ENCODE results near the gene MEX3A. TPM values are rescaled to one million over a fixed set of nuclear protein-coding genes. Genes with fewer than 3 reads are reported as not detected.

Gene MEX3A
- total RNA-seq, 1 experiment from 2014 or later: 68.0 TPM

DNA sequence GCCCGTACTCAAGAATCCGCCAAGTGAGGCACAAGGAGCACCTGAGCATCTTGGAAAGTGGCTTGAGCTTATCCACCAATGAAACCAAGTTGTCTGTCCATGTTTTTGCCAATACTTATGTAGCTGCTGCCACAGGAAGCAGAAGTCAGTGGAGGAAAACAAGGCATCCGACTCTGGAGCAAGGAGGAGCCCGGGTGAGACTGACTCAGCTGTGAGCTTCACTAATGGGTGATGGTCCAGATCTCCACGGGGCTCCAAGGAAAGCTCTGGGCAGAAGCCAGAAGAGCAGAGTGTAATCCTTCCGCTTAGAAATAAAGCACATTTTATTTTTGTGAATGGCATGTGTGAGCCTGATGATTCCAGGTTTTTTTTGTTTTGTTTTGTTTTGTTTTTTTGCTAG is 49.3 kb downstream of the MEX3A start:
- Histone ChIP-seq H2AK5ac (ENCODE audit: insufficient read length, low read length) (no peak overlapping the region), H2BK120ac (ENCODE audit: low read depth, low read length, poor library complexity, severe bottlenecking) (no peak overlapping the region), H2BK5ac (ENCODE audit: insufficient read length, low read length) (no peak overlapping the region), H3K23ac (ENCODE audit: insufficient read length, low read depth, low read length) (no peak overlapping the region), H3K9me3 (ENCODE audit: control insufficient read depth, low read depth, low read length) (no peaks in the 10 kb centered on the region), H3K79me1 (ENCODE audit: insufficient read depth, low read depth, low read length, poor library complexity, severe bottlenecking) (no peaks in the 10 kb centered on the region), H3K4ac (ENCODE audit: low read depth, low read length) (no peak overlapping the region), H2BK20ac (ENCODE audit: low read depth, low read length, poor library complexity, severe bottlenecking) (no peak overlapping the region), H3T11ph (ENCODE audit: low read length) (no peak overlapping the region), H3K9ac (ENCODE audit: extremely low read depth, insufficient read length, low read length) (no peak overlapping the region), H4K8ac (replicated peaks; ENCODE audit: insufficient read length, low read depth, low read length) (no peak overlapping the region), H3K27ac (ENCODE audit: insufficient read length, low read depth, low read length) (no peak overlapping the region), H3K23me2 (ENCODE audit: insufficient read length, low read depth, low read length, poor library complexity, severe bottlenecking) (no peaks in the 10 kb centered on the region), H3K4me2 (ENCODE audit: insufficient read depth, insufficient read length, low read length) (no peak overlapping the region), H3K56ac (ENCODE audit: insufficient read length, low read depth, low read length) (no peak overlapping the region), H3K79me2 (ENCODE audit: insufficient read depth, low read length) (no peaks in the 10 kb centered on the region), H2BK12ac (ENCODE audit: insufficient read length, low read depth, low read length) (no peak overlapping the region), H4K5ac (ENCODE audit: insufficient read length, low read depth, low read length) (no peak overlapping the region), H2BK15ac (ENCODE audit: low read depth, low read length) (no peak overlapping the region), H3K27me3 (ENCODE audit: insufficient read depth, low read length) (no peaks in the 10 kb centered on the region), H4K20me1 (ENCODE audit: control insufficient read depth, insufficient read depth, insufficient read length) (no peaks in the 10 kb centered on the region), H3K4me1 (ENCODE audit: insufficient read depth, low read length) (no peaks in the 10 kb centered on the region), H2AFZ (ENCODE audit: low read length) (no peak overlapping the region), H4K91ac (ENCODE audit: insufficient read length, low read depth, low read length) (no peak overlapping the region), H3K18ac (ENCODE audit: insufficient read length, low read depth, low read length) (no peak overlapping the region), H3K14ac (ENCODE audit: insufficient read depth, low read length) (no peak overlapping the region)
- peaks cover 0 to 13% of the 10 kb centered on the region in 2 experiments; a peak in 1 of 4 replicates for H3K4me1 Mint-ChIP-seq
- peaks cover 9 to 18% (median 11%) of the 10 kb centered on the region in 3 experiments; a peak in 6 of 7 replicates for H3K36me3 Mint-ChIP-seq (ENCODE audit: insufficient read depth in 1 of 3, low read depth in 3 of 3)
- WGBS (ENCODE audit: extremely low coverage, insufficient read length, low lambda C conversion rate): no CpG with 5 or more reads among the region's 6 CpGs
- TF ChIP-seq, protein P1, sequence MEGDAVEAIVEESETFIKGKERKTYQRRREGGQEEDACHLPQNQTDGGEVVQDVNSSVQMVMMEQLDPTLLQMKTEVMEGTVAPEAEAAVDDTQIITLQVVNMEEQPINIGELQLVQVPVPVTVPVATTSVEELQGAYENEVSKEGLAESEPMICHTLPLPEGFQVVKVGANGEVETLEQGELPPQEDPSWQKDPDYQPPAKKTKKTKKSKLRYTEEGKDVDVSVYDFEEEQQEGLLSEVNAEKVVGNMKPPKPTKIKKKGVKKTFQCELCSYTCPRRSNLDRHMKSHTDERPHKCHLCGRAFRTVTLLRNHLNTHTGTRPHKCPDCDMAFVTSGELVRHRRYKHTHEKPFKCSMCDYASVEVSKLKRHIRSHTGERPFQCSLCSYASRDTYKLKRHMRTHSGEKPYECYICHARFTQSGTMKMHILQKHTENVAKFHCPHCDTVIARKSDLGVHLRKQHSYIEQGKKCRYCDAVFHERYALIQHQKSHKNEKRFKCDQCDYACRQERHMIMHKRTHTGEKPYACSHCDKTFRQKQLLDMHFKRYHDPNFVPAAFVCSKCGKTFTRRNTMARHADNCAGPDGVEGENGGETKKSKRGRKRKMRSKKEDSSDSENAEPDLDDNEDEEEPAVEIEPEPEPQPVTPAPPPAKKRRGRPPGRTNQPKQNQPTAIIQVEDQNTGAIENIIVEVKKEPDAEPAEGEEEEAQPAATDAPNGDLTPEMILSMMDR (conservative IDR thresholded peaks at IDR 0.05): no peak
- H3K27me3 Mint-ChIP-seq (ENCODE audit: low read depth): no peaks in the 10 kb centered on the region
- no peaks in the 10 kb centered on the region for H3K9me3 Mint-ChIP-seq
- no peak overlapping the region for H3K4me3 Mint-ChIP-seq
- H3K27ac Mint-ChIP-seq: no peak overlapping the region; a peak in 1 of 7 replicates
- no peak for DNase-seq

Data from H9 (cell line).